COLO829 (cell line): ENCODE data around the gene TNC.

Experiments
- DNase-seq: peaks from one replicate; pipeline ENCODE4 v3.0.0; 2012; ENCODE audit warnings: low spot score

The TNC gene

GRCh38 chr9:115046199-115046598 lies 71.8 kb downstream of the TNC start:
- no peak for DNase-seq

DNA sequence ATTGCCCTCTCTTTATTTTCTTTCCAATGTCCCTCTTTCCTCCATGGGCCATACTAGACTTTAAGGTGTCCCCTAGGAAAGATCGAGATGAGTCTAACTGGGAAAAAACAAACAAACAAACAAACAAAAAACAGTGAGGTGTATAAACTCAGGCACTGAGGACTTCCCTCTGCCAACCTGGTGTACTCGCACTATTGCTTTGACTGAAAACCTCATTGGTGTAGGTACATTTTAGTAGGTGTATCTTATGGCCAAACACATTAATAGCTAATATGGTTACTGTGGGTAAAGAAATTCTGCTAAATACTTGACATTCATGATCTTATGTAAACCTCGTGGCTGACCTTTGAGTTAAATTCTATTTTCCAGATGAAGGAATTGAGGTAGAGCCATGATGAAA lies 74.3 kb downstream of the TNC start:
- DNase-seq: no peak

- no peak for DNase-seq
Observed at GRCh38 chr9:115042781-115043509, 75.0 kb downstream of the TNC start.

- DNase-seq: peak; percentile 63
Observed at GRCh38 chr9:115039516-115040120, 78.3 kb downstream of the TNC start.

- DNase-seq: no peak
Observed at GRCh38 chr9:115038178-115038577, 79.8 kb downstream of the TNC start.

- no peak for DNase-seq
Observed at GRCh38 chr9:115036691-115037090, 81.3 kb downstream of the TNC start.

DNA sequence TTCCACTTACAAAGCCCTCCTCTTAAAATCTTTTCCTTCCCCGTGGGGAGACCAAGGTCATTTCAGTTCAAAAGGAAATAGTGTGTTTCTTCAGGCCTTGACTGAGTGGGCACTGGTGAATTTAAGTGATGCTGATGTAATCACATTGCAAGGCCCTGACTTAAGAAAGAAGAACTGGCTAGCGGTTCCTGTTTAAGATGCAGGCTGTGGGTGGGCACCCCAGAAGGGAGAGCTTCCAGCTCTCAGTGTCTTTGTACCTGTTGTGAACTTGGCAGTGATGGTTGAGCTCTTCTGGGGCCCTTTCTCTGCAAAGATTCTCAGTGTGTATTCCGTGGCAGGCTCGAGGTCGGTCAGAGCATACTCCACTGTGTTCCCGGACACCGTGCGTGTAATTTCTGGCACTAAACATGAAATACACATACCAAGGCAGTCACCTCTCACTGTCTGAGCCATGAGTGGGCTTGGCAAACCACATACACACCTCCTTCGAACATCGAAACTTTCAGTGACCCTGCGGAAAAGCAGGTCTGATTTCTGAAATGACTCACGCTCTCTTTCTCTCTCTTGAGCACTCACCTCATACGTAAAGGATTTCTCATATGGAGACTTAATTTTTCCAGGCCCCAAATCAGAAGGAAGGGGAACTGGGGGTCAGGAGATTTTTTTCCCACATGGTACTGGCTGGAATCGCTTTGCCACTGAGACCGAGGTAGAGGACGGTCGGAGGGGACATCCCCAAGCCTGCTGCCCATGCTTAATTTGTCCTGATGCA lies 81.9 kb downstream of the TNC start:
- DNase-seq: no peak

DNA sequence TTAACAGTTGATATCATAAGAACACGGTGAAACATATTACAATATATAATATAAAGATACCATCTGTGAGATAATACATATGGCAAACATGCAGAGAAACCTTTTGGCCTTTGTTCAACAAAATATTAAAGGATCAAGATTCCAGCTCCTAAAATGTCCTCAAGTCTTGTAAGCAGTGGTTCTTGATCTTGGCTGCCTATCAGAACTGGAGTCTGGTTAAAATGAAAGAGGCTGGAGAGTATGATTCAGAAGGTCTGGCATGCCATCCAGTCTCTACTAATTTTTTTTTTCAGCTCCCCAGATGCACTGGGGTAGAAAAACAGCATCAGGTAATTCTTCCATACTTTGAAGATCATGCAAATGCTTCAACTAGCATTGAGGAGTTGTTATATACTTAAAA lies 83.2 kb downstream of the TNC start:
- no peak for DNase-seq

GRCh38 chr9:115033800-115034199 lies 84.2 kb downstream of the TNC start:
- DNase-seq: peak; percentile 70

DNA sequence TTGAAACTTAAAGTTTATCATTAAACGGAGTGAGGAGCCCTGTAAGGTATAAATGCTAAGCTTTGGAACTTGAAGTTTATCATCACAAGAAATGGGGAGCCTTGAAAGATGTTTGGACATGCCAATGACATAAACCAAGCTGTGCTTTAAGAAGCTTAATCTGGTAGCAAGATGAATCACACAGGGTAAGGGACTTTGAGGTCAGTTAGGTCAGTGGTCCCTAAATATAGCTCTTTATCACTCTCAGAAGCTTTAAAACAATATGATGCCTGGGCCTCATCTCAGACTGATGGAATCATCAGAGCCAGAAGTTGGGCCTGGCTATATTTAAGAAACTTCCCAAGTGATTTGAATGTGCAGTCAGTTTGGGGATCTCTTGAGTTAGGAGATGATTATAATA lies 85.7 kb downstream of the TNC start:
- no peak for DNase-seq

GRCh38 chr9:115030006-115030405 lies 88.0 kb downstream of the TNC start:
- no peak for DNase-seq

DNA sequence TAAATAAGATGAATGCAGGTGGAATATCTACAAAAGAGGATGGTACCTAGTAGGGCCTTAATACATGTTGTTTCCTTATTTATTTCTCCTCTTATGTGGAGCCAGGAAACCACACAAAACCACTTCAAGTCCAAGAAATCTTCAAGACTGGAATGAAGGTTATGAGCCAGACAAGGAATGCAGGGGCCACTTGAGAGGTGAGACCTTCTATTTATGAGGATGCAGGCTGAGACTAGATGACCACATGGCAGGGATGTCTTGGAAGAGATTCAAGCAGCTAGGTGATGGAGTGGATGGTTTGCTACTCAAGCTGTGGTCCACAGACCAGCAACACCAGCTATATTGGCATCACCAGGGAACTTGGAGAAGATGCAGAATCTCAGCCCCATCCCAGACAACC lies 92.2 kb downstream of the TNC start:
- no peak for DNase-seq

DNA sequence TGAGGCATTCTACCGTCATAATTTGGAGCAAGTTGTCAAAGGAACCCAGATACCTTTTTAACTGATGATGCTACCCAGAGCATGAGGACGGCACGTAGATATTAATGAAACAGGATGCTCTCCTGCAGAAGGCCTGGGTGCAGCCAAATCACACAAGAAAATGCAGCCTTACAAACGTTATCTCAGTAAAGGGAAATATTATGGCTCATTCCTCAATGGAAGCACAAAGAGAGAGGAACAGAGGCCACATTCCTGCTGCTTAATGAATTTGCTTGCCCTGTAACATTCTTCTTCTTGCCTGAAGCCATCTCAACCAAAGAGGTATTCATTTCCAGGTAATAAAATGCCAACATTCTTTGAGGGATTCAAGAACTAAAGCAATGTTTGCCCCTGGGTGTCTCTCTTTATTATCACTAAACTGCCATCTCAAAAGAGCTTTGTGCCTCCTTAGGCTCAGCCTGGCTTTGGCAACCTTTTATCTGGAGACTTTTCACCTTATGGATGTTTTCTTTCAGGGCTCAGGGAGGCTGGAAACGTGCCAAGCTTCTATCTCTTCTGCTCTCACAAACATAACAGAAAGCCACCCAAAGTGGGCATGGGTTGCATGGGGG lies 92.9 kb downstream of the TNC start:
- DNase-seq: no peak

DNA sequence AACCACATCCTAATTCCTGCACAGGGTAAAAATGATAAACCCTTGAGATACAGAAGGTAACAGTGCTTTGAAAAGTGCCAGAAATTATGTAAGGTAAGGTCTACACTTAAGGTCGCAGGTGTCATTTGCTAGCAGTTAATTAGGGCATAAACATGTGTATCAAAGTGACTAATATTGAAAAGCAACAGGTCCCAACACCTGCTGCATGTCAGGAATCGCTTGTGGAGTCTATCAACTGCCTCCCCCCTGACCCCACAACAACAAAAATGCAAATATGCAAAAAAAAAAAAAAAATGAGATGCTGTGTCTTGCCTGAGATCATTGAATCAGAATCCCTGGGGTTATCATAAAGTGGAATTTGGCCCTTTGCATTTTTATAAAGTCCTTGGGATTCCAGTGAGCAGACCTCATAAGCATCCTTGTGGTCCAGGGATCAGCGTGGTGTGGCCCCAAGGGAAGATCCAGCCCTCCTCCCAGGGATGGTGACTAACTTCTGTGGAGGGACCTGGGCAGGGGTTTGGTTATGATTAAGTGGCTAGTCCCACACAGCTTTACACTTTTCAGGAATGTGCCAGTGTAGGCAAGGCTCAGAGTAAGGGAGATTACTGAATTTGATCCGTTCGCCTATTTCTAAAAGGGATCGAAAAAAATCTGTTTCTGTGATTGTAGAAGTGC lies 95.1 kb downstream of the TNC start:
- no peak for DNase-seq

GRCh38 chr9:115018547-115019435 lies 99.2 kb downstream of the TNC start:
- no peak for DNase-seq

GRCh38 chr9:115016344-115016743 lies 101.6 kb downstream of the TNC start:
- no peak for DNase-seq

GRCh38 chr9:115015018-115015635 lies 102.8 kb downstream of the TNC start:
- peak; percentile 82 for DNase-seq

GRCh38 chr9:115014438-115014837 lies 103.5 kb downstream of the TNC start:
- DNase-seq: no peak

DNA sequence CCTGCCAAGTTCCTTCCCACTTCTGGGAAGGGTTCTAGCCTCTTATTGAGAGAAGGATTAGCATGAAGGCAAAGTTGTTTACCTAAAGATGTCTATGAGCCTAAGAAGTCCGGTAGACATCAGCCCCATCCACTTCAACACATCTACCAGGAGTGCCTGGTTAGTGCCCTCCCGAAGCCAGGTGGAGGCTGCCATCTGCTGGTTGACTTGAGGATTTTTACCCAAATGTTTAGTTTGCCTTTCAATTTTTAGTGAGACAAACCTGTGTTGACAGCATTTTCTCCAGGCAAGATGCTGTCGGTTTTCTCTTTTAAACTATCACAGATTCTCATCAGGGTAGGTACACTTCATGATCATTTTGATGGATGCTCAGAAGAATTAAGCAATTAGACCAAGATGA lies 104.0 kb downstream of the TNC start:
- peak; percentile 88 for DNase-seq

- DNase-seq: no peak
Observed at GRCh38 chr9:115012486-115012885, 105.5 kb downstream of the TNC start.

GRCh38 chr9:115010874-115011273 lies 107.1 kb downstream of the TNC start:
- no peak for DNase-seq
